NCI-H1694 treated with DMSO at 0.1 percent for 48 hours (cell line): ENCODE measurements around the gene PLEKHD1.
"Not testable (repeated sequence)": the region's sequence is repeated elsewhere in the genome, so short reads cannot be mapped to it uniquely, and the experiment has no call there.

Experiments
- DNase-seq: peaks from one replicate; lab custom pipeline; 2025; lab: John Stamatoyannopoulos, UW

The PLEKHD1 gene

DNA sequence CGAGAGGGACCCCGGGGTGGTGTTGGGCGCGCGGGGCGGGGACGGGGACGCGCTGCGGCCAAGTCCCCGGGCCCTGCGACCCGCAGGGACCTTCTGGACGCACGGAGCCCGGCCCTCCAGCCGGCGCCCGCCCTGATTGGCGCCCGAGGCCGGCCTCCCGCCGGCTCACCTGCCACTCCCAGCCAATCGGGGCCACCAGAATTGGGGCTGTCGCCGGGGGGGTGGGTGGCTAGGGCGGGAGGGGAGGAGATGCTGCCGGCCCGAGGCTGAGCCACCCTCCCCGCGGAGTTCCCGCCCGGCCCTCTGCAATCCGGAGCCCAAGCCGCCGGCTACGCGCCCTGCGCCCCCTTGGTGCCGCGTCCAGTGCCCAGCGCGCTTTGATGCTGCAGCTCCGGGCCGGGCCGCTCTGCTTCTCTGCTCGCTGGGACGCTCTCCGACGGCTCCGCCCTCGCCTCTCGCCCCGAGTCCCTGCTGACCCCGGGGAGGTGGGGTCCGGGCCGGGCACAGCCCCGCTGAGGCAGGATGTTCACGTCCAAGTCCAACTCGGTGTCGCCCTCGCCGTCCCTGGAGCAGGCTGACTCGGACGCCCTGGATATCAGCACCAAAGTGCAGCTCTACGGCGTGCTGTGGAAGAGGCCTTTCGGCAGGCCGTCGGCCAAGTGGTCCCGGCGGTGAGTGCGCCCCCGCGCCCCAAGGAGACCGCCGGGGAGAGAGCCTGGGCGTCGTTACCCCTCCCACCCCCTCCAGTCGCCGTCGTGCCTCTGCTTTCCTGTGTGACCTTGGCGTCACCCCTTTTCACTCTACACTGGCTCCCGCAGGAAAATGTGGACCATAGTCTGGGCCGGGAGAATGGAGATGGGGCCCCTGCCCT, at the start of gene PLEKHD1:
TSS of gene PLEKHD1 (plus strand) at position 285 of the 871 bp plus-strand sequence. CDS start at position 523, 238 bp downstream.
- no peak for DNase-seq

GRCh38 chr14:69439521-69440270, 44.8 kb upstream of the PLEKHD1 start:
- no peak for DNase-seq

- no peak for DNase-seq
Measured at GRCh38 chr14:69441948-69442347, 42.6 kb upstream of the PLEKHD1 start.

DNA sequence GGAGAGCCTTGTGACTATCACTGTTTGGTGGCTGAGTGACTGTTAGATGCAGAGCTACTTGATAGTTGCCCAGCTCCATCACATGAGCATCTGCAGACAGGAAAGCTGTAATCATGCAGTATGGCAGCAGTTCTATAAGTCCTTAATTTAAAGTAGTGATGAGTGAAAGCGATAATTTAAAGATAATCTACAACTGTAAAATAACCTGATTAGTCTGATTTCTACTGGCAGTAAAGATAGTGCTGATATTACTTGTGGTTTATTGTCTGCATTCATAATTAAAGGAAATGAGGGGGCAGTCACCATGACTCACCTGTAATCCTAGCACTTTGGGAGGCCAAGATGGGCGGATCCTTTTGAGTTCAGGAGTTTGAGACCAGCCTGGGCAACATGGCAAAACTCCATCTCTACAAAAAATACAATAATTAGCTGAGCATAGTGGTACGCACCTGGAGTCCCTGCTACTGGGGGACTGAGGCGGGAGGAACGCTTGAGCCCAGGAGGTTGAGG, 41.2 kb upstream of the PLEKHD1 start:
- DNase-seq = no peak

GRCh38 chr14:69449216-69449615, 35.3 kb upstream of the PLEKHD1 start:
- no peak for DNase-seq

DNA sequence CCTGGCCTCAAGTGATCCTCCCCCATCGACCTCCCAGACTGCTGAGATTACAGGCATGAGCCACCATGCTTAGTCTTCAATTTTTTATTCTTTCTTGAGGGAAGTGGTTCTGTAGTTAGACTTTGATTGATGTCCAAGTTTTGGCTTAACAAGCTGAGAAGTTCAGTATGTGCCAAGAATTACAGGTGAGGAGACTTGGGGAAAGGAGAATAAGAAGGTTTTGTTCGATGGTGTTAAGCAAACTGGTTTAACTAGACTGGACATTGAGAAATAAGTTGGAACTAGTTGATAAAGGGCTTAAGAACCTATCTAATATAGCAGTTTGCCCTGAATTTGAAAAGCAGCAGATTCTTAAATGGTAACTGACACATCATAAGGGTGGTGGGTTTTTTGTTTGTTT, 32.6 kb upstream of the PLEKHD1 start:
- no peak for DNase-seq

GRCh38 chr14:69458350-69458749, 26.2 kb upstream of the PLEKHD1 start:
- DNase-seq = no peak

- DNase-seq = no peak
Measured at GRCh38 chr14:69459122-69459521, 25.4 kb upstream of the PLEKHD1 start.

- peak; percentile 85 for DNase-seq
Measured at GRCh38 chr14:69460093-69460701, 24.3 kb upstream of the PLEKHD1 start.

- DNase-seq = no peak
Measured at GRCh38 chr14:69464379-69464778, 20.1 kb upstream of the PLEKHD1 start.

DNA sequence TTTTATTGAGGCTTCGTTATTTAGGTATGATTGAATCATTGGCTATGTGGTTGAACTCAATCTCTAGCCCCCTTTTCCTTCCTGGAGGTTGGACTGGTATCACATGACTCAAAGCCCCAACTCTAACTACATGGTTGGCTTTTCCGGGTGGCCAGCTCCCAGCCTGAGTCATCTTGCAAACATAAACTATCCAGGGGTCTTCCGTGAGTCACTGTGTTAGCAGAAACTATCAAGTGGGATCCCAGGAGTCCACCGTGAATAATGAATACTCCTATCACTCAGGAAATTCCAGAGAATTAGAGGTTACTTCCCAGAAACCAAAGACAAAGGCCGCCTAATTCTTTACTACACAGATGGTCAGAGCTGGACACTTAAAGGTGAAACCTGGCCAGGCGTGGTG, 19.7 kb upstream of the PLEKHD1 start:
- no peak for DNase-seq

GRCh38 chr14:69468949-69469348, 15.6 kb upstream of the PLEKHD1 start:
- DNase-seq = no peak

- DNase-seq = no peak
Measured at GRCh38 chr14:69471436-69471835, 13.1 kb upstream of the PLEKHD1 start.

DNA sequence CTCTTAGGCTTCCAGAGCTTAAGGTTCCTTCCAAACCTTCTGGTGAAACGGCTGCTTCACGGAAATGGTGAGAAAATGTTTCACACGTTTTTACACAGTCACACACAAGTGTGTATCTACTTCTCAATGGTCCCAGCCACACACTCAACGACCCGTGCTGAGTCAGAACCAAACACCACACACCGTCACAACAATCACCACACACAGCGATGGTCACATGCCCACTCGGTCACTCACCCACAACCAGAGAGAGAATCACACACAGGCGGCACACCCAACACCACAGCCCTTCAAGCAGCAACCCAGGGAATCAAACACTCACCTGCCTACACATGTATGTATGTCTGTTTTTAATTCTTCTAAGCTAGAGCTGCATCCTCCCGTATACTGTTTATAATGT, 12.6 kb upstream of the PLEKHD1 start:
- DNase-seq = no peak

GRCh38 chr14:69473260-69473659, 11.3 kb upstream of the PLEKHD1 start:
- DNase-seq = no peak

DNA sequence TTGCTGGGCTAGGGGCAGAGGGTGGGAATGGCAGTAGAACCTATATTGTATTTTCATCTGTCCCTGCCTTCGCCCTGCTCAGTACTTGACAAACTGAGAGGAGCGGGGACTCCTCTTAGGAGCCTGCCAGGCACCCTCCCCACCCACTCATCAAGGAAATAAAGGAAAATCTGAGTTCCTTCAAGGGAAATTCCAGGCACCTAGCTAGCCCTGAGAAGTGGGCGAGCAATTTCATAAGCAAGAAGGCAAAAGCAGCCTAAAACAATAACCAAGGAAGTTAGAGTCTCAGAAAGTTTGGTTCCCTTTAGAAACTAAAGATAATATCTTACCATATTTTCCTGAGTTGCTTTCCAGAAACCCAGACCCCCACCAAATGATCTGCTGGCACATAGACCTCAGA, 10.6 kb upstream of the PLEKHD1 start:
- no peak for DNase-seq

DNA sequence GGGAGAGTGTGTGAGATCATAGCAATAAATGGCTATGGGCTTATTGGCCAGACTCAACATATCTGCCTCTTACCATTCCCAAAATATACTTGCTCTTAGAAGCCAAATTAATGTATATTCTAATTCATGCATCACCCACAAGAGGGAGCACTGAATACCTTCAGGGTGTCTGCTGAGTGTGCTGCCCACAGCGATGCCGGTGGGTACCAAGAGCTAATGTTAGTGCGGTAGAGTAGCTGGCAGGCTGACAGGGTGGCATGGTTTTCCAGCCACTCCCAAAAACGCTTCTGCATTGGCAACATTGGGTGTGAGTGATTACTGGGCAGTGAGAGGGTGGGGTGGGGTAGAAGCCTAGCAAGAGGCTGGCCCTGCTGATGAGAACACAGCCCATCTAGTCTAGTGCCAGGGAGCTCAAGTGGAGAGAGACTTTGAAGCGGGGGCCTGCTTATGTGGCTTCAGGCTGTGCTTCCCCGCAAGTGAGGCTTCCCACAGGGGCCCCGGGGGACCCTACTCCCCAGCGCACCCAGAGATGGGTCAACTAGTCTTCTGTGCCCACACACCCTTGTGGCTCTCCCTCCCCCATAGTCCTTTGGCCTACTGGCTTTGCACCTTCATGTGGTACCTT, 9.2 kb upstream of the PLEKHD1 start:
- peak; percentile 84 for DNase-seq

- not testable (repeated sequence) for DNase-seq
Measured at GRCh38 chr14:69476824-69477450, 7.6 kb upstream of the PLEKHD1 start.

DNA sequence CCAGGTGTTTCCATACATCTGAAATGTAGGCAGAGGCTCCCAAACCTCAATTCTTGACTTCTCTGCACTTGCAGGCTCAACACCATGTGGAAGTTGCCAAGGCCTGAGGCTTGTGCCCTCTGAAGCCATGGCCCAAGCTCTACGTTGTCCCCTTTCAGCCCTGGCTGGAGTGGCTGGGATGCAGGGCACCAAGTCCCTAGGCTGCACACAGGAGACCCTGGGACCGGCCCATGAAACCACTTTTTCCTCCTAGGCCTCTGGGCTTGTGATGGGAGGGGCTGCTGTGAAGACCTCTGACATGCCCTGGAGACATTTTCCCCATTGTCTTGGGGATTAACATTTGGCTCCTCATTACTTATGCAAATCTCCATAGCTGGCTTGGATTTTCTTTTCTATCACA, 6.5 kb upstream of the PLEKHD1 start:
- DNase-seq = not testable (repeated sequence)

DNA sequence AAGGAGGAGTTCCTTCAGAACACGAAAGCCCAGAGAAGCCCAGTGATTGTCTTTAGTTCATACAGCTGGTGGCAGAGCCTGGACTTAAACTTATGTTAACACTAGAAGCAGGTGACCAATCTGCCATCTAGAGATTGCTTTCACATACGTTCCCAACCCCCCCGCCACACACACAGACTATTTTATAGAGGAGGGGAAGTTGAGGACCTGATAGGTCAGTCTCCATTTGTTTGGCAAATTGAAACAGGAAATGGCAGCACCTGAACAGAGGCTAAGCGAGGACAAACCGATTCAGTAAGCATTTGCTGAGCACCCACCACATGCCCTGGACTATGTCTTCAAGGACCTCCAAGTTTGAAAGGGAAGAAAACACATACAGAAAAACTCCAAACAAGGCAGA, 4.8 kb upstream of the PLEKHD1 start:
- no peak for DNase-seq

GRCh38 chr14:69480136-69480535, 4.4 kb upstream of the PLEKHD1 start:
- no peak for DNase-seq
